OCI-LY1 (cell line): ENCODE measurements around the gene SH3BP5.

Source experiments
- H2AFZ ChIP-seq: fragments of 200-600 bp; sonication (generic), shearing (Covaris generic); 2 replicates; pipeline ENCODE4 v1.6.0; 2014; ENCODE audit warnings: antibody characterized with exemption, mild to moderate bottlenecking, low read length
- H3F3A ChIP-seq: fragments of 200-600 bp; sonication (generic), shearing (Covaris generic); 2 replicates; pipeline ENCODE4 v1.6.0; 2014; ENCODE audit warnings: mild to moderate bottlenecking, antibody characterized with exemption, low read length, moderate library complexity; ENCODE audit not compliant: insufficient read depth
- H3K27ac ChIP-seq: fragments of 200-600 bp; sonication (generic); 2 replicates; pipeline ENCODE4 v1.5.1; 2014; ENCODE audit warnings: low read length, mixed run types, mild to moderate bottlenecking, low read depth; ENCODE audit not compliant: poor library complexity, severe bottlenecking
- H3K27me3 ChIP-seq: fragments of 200-600 bp; sonication (generic); 2 replicates; pipeline ENCODE4 v1.6.0; 2014; ENCODE audit warnings: antibody characterized with exemption, mild to moderate bottlenecking, low read length, moderate library complexity; ENCODE audit not compliant: insufficient read depth
- H3K36me3 ChIP-seq: fragments of 200-600 bp; sonication (generic); 2 replicates; pipeline ENCODE4 v1.6.1; 2014; ENCODE audit warnings: mild to moderate bottlenecking, antibody characterized with exemption, low read length, moderate library complexity, mixed read lengths; ENCODE audit not compliant: insufficient read depth
- H3K4me1 ChIP-seq: fragments of 200-600 bp; sonication (generic); 2 replicates; pipeline ENCODE4 v1.5.1; 2014; ENCODE audit warnings: mild to moderate bottlenecking, low read length, moderate library complexity; ENCODE audit not compliant: insufficient read depth, severe bottlenecking
- H3K4me2 ChIP-seq: fragments of 200-600 bp; sonication (generic), shearing (Covaris generic); 2 replicates; pipeline ENCODE4 v1.6.1; 2014; ENCODE audit warnings: low read length
- H3K4me3 ChIP-seq: fragments of 200-600 bp; sonication (generic); 2 replicates; pipeline ENCODE4 v1.5.1; 2014; ENCODE audit warnings: low read length, low read depth, mild to moderate bottlenecking, mixed read lengths; ENCODE audit not compliant: poor library complexity, severe bottlenecking
- H3K79me2 ChIP-seq: fragments of 200-600 bp; shearing (Covaris generic); 2 replicates; pipeline ENCODE4 v1.6.1; 2016; ENCODE audit warnings: mixed run types, low read length, mixed read lengths; ENCODE audit not compliant: insufficient read depth
- H3K9ac ChIP-seq: fragments of 200-600 bp; sonication (generic), shearing (Covaris generic); 2 replicates; pipeline ENCODE4 v1.6.1; 2014; ENCODE audit warnings: mild to moderate bottlenecking, low read length, mixed read lengths
- H3K9me2 ChIP-seq: fragments of 200-600 bp; sonication (generic), shearing (Covaris generic); 2 replicates; pipeline ENCODE4 v1.6.1; 2014; ENCODE audit warnings: low read depth, mild to moderate bottlenecking, low read length, mixed read lengths
- H3K9me3 ChIP-seq: fragments of 200-600 bp; shearing (Covaris generic); 2 replicates; pipeline ENCODE4 v1.6.1; 2014; ENCODE audit warnings: low read length, mixed read lengths
- H4K20me1 ChIP-seq: fragments of 200-600 bp; sonication (generic), shearing (Covaris generic); 2 replicates; pipeline ENCODE4 v1.6.0; 2016; ENCODE audit warnings: mild to moderate bottlenecking, low read length; ENCODE audit not compliant: insufficient read depth
- CTCF ChIP-seq: fragments of 200-600 bp; sonication (generic), shearing (Covaris generic); IDR thresholded peaks from 2 replicates; pipeline ENCODE4 v1.5.1; 2017; ENCODE audit warnings: mild to moderate bottlenecking, antibody characterized with exemption, low read length, moderate library complexity, mixed read lengths
- EZH2 ChIP-seq: fragments of 200-600 bp; sonication (generic), shearing (Covaris generic); IDR thresholded peaks from 2 replicates; pipeline ENCODE4 v1.8.0; 2017; ENCODE audit warnings: borderline replicate concordance, mixed run types, mild to moderate bottlenecking, antibody characterized with exemption, low read length, moderate library complexity, mixed read lengths

The SH3BP5 gene

GRCh38 chr3:15273227-15273626, 59.2 kb downstream of the SH3BP5 start:
- H2AFZ ChIP-seq: no peak overlapping the region
- no peak overlapping the region for H3K4me2 ChIP-seq
- H3F3A ChIP-seq: no peaks in the 10 kb centered on the region
- no peak overlapping the region for H3K4me3 ChIP-seq
- peaks cover 5% of the 10 kb centered on the region; the same call in 1 of the 2 replicates for H3K27me3 ChIP-seq
- no peak overlapping the region for H3K27ac ChIP-seq
- no peak overlapping the region for H3K9ac ChIP-seq
- no peaks in the 10 kb centered on the region for H3K9me2 ChIP-seq
- TF ChIP-seq CTCF (no peak), EZH2 (no peak)
- no peaks in the 10 kb centered on the region for H4K20me1 ChIP-seq
- H3K79me2 ChIP-seq: no peaks in the 10 kb centered on the region
- no peaks in the 10 kb centered on the region for H3K9me3 ChIP-seq
- H3K4me1 ChIP-seq: peaks cover 1% of the 10 kb centered on the region
- H3K36me3 ChIP-seq: no peaks in the 10 kb centered on the region

GRCh38 chr3:15272426-15273196, 59.8 kb downstream of the SH3BP5 start:
- Histone ChIP-seq H3F3A (no peaks in the 10 kb centered on the region), H3K79me2 (no peaks in the 10 kb centered on the region), H3K27me3 (peaks cover 5% of the 10 kb centered on the region; the same call in 1 of the 2 replicates), H3K4me2 (no peak overlapping the region), H2AFZ (no peak overlapping the region), H3K27ac (no peak overlapping the region), H3K4me1 (peaks cover 4% of the 10 kb centered on the region), H3K9me3 (no peaks in the 10 kb centered on the region), H3K9me2 (no peaks in the 10 kb centered on the region), H3K9ac (no peak overlapping the region), H3K4me3 (no peak overlapping the region), H4K20me1 (no peaks in the 10 kb centered on the region), H3K36me3 (no peaks in the 10 kb centered on the region)
- no peak for TF ChIP-seq EZH2
- no peak for TF ChIP-seq CTCF

- Histone ChIP-seq H3K27ac (no peak overlapping the region), H3F3A (no peaks in the 10 kb centered on the region), H3K9me3 (no peaks in the 10 kb centered on the region), H3K27me3 (no peaks in the 10 kb centered on the region), H3K9ac (no peak overlapping the region), H4K20me1 (no peaks in the 10 kb centered on the region), H3K4me3 (no peak overlapping the region), H3K36me3 (no peaks in the 10 kb centered on the region), H3K4me1 (peaks cover 4% of the 10 kb centered on the region), H2AFZ (no peak overlapping the region), H3K4me2 (no peak overlapping the region), H3K79me2 (no peaks in the 10 kb centered on the region), H3K9me2 (no peaks in the 10 kb centered on the region)
- TF ChIP-seq CTCF: no peak
- TF ChIP-seq EZH2: no peak
These were observed 60.5 kb downstream of the SH3BP5 start for GRCh38 chr3:15271785-15272381.
